HEK293 (cell line): Measurements from ENCODE around the gene CASK.

Source experiments
- CTCF ChIA-PET: fragments of 350-600 bp; formaldehyde crosslinking; extraction: SDS; loops from one replicate; lab custom pipeline; 2021; ENCODE audit warnings: antibody characterized with exemption; lab: Yijun Ruan, JAX
- POLR2A ChIA-PET: fragments of 300-600 bp; formaldehyde crosslinking; extraction: SDS; loops from one replicate; lab custom pipeline; 2020; ENCODE audit warnings: antibody characterized with exemption, inconsistent platforms; lab: Yijun Ruan, JAX
- H3K27ac ChIP-seq: fragments of 200-500 bp; sonication (Bioruptor generic); 2 replicates; pipeline ENCODE4 v1.5.1; 2014; ENCODE audit warnings: low read depth, low read length, control low read depth, inconsistent platforms; ENCODE audit errors: extremely low read depth
- H3K36me3 ChIP-seq, 2 experiments: fragments of 200-500 bp in 1 of 2; sonication (Bioruptor generic) in 1 of 2; 1 replicate in 1 of 2; 2 replicates in 1 of 2; pipeline ENCODE4 v1.5.1; 2014 to 2017; ENCODE audit warnings: inconsistent platforms in 2 of 2, low read length in 2 of 2; ENCODE audit not compliant: control insufficient read depth in 2 of 2, insufficient read depth in 1 of 2
- H3K4me1 ChIP-seq: fragments of 200-500 bp; sonication (Bioruptor generic); 2 replicates; pipeline ENCODE4 v1.5.1; 2014; ENCODE audit warnings: mild to moderate bottlenecking, low read length, inconsistent platforms; ENCODE audit not compliant: control insufficient read depth, insufficient read depth
- H3K4me3 ChIP-seq: 2 replicates; pipeline ENCODE4 v1.5.1; 2011; ENCODE audit warnings: low read depth, mild to moderate bottlenecking, control low read depth, low read length, moderate library complexity
- H3K9me3 ChIP-seq: fragments of 200-500 bp; sonication (Bioruptor generic); 2 replicates; pipeline ENCODE4 v1.5.1; 2014; ENCODE audit warnings: low read depth, low read length, inconsistent platforms; ENCODE audit not compliant: control insufficient read depth, insufficient read depth
- CTCF ChIP-seq: fragments of 450-650 bp; formaldehyde crosslinking; IDR thresholded peaks from 2 replicates; pipeline ENCODE4 v1.5.1; 2016; ENCODE audit warnings: missing biosample characterization, missing genetic modification characterization
- ELK4 ChIP-seq: IDR thresholded peaks from 2 replicates; pipeline ENCODE4 v1.6.1; 2011; ENCODE audit warnings: mild to moderate bottlenecking, low read depth, low read length, borderline replicate concordance
- IKZF3 ChIP-seq: fragments of 450-650 bp; IDR thresholded peaks from 2 replicates; pipeline ENCODE4 v1.5.0; 2018; ENCODE audit warnings: missing biosample characterization, mild to moderate bottlenecking, missing genetic modification characterization, moderate library complexity
- KLF16 ChIP-seq: fragments of 450-650 bp; formaldehyde crosslinking; IDR thresholded peaks from 2 replicates; pipeline ENCODE4 v1.5.1; 2017; ENCODE audit warnings: missing biosample characterization, missing genetic modification characterization
- PRDM2 ChIP-seq: fragments of 450-650 bp; formaldehyde crosslinking; IDR thresholded peaks from 2 replicates; pipeline ENCODE4 v1.5.1; 2016; ENCODE audit warnings: missing biosample characterization, missing genetic modification characterization, borderline replicate concordance
- TCF7L2 ChIP-seq: IDR thresholded peaks from 2 replicates; pipeline ENCODE4 v1.6.1; 2011; ENCODE audit warnings: low read depth, mild to moderate bottlenecking, inconsistent platforms, low read length, moderate library complexity, borderline replicate concordance
- TSHZ1 ChIP-seq: fragments of 450-650 bp; formaldehyde crosslinking; IDR thresholded peaks from 2 replicates; pipeline ENCODE4 v1.5.1; 2016; ENCODE audit warnings: missing biosample characterization, missing genetic modification characterization, borderline replicate concordance
- ZBTB10 ChIP-seq: fragments of 450-650 bp; formaldehyde crosslinking; IDR thresholded peaks from 2 replicates; pipeline ENCODE4 v1.5.1; 2016; ENCODE audit warnings: missing biosample characterization, missing genetic modification characterization
- ZFP41 ChIP-seq: fragments of 450-650 bp; formaldehyde crosslinking; IDR thresholded peaks from 2 replicates; pipeline ENCODE4 v1.5.1; 2016; ENCODE audit warnings: missing biosample characterization, missing genetic modification characterization, borderline replicate concordance
- ZIC2 ChIP-seq: fragments of 450-650 bp; formaldehyde crosslinking; IDR thresholded peaks from 2 replicates; pipeline ENCODE4 v1.5.1; 2016; ENCODE audit warnings: missing biosample characterization, missing genetic modification characterization
- ZNF211 ChIP-seq: fragments of 450-650 bp; formaldehyde crosslinking; IDR thresholded peaks from 2 replicates; pipeline ENCODE4 v1.5.1; 2016; ENCODE audit warnings: low read depth, missing biosample characterization, missing genetic modification characterization
- ZNF302 ChIP-seq: fragments of 450-650 bp; formaldehyde crosslinking; IDR thresholded peaks from 2 replicates; pipeline ENCODE4 v1.5.1; 2016; ENCODE audit warnings: missing biosample characterization, missing genetic modification characterization, low read depth
- ZNF366 ChIP-seq: fragments of 450-650 bp; formaldehyde crosslinking; conservative IDR thresholded peaks from 2 replicates; pipeline ENCODE4 v1.5.1; 2016; ENCODE audit warnings: missing biosample characterization, missing genetic modification characterization
- ZNF433 ChIP-seq: fragments of 450-650 bp; formaldehyde crosslinking; IDR thresholded peaks from 2 replicates; pipeline ENCODE4 v1.5.1; 2016; ENCODE audit warnings: missing biosample characterization, missing genetic modification characterization, low read depth
- ZSCAN16 ChIP-seq: fragments of 450-650 bp; formaldehyde crosslinking; IDR thresholded peaks from 2 replicates; pipeline ENCODE4 v1.5.1; 2016; ENCODE audit warnings: missing biosample characterization, missing genetic modification characterization
- TF ChIP-seq, protein P1 (sequence below): fragments of 450-650 bp; formaldehyde crosslinking; IDR thresholded peaks from 2 replicates; pipeline ENCODE4 v1.5.1; 2017; ENCODE audit warnings: missing biosample characterization, missing genetic modification characterization

CASK gene

DNA sequence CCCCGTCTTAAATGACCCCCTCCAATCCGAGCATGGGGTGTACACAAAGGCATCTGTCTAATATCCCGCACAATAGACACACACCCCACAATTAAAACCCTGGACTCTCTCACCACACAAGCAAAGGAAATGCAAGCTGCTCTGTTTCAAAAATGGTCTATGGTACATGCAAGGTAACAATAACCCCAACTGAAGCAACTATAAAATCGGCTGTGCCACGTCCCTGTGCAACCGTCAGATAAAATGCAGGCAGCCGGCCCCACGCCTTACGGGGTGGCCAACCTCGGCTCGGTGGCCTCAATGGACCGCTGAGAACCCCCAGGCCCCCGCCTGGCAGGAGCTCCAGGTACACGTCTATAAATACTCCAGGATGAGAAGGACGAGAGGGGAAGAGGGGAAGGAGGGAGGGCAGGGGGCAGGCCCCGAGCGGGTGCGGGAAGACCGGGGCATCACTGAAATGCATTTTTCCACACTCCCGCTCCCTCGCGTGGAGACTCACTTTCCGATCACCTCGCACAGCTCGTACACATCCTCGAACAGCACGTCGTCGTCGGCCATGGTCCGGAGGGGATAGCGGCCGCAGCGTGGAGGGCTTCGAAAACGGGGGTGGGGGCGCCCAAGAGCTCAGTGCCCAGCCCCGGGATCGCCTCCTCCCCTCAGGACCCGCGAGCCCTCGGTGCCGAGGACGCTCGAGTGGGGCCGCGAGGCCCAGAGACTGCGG is 763 bp downstream of the CASK start:
- ChIA-PET CTCF (interaction anchor here (0.7 kb wide), 3 partner anchors 63 to 117 kb away, joined by 3 read pairs; no protein-coding TSS in a partner anchor), POLR2A (interaction anchor here (0.6 to 1.3 kb wide), 4 partner anchors 39 to 221 kb away, joined by 3 to 5 read pairs (median 4); no protein-coding TSS in a partner anchor)
- Histone ChIP-seq H3K27ac (peak overlapping the region; percentile 90), H3K4me1 (peaks cover 3% of the 10 kb centered on the region), H3K9me3 (no peaks in the 10 kb centered on the region), H3K36me3 (no peaks in the 10 kb centered on the region), H3K4me3 (peak overlapping the region; percentile 58)
- TF ChIP-seq ZIC2 (tag by site-specific recombination) = peak; percentile 45
- TF ChIP-seq KLF16 (tag by site-specific recombination) = 0 out of 2 replicates have a peak, but pooled peaks have one; percentile 26
- peak; percentile 81 for TF ChIP-seq CTCF
- TF ChIP-seq ZFP41 (tag by site-specific recombination) = no peak
- TF ChIP-seq IKZF3 = no peak
- no peak for TF ChIP-seq ZNF211 (tag by site-specific recombination)
- TF ChIP-seq TSHZ1 (tag by site-specific recombination) = no peak
- TF ChIP-seq ZBTB10 (tag by site-specific recombination) = 0 out of 2 replicates have a peak, but pooled peaks have one; percentile 6
- TF ChIP-seq, protein P1, sequence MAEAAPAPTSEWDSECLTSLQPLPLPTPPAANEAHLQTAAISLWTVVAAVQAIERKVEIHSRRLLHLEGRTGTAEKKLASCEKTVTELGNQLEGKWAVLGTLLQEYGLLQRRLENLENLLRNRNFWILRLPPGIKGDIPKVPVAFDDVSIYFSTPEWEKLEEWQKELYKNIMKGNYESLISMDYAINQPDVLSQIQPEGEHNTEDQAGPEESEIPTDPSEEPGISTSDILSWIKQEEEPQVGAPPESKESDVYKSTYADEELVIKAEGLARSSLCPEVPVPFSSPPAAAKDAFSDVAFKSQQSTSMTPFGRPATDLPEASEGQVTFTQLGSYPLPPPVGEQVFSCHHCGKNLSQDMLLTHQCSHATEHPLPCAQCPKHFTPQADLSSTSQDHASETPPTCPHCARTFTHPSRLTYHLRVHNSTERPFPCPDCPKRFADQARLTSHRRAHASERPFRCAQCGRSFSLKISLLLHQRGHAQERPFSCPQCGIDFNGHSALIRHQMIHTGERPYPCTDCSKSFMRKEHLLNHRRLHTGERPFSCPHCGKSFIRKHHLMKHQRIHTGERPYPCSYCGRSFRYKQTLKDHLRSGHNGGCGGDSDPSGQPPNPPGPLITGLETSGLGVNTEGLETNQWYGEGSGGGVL (tag by site-specific recombination) = peak; percentile 36; the same call in 1 of the 2 replicates
- no peak for TF ChIP-seq PRDM2 (tag by site-specific recombination)
- TF ChIP-seq ZNF366 (tag by site-specific recombination) = no peak
- no peak for TF ChIP-seq TCF7L2
- no peak for TF ChIP-seq ZNF433 (tag by site-specific recombination)
- TF ChIP-seq ZSCAN16 (tag by site-specific recombination) = no peak
- no peak for TF ChIP-seq ZNF302 (tag by site-specific recombination)
- TF ChIP-seq ELK4 = no peak
